ENCODE measurements around the gene ATF4.
A peak's percentile ranks its signal among the peaks of the same experiment; 100 is the strongest.
"Not testable (repeated sequence)": the region's sequence is repeated elsewhere in the genome, so short reads cannot be mapped to it uniquely, and the experiment has no call there.

The ATF4 gene

DNA sequence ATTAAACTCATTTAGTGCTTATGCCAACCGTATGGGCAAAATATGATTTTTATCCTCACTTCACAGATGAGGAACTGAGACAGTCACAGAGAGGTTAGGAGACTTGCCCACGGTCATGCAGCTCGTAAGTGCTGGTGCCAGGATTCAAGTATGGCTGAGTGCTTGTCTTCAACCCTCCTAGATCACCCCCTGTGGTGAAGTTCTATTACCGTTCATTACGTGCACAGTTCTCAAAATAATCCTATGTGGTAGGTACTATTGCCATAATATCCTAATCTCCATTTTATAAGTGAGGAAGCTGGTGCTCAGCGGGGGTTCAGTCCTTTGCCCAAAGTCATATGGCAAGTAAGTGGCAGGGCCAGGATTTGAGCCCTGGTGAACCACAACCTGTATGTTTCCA is 16.7 kb upstream of the ATF4 start:
- Histone ChIP-seq H2AFZ (ENCODE audit: low read length) (no peak overlapping the region), H3K27ac (ENCODE audit: low read depth, low read length, poor library complexity, severe bottlenecking) (peak overlapping the region; percentile 54), H3K9me3 (ENCODE audit: low read length) (no peaks in the 10 kb centered on the region), H3K4me1 (ENCODE audit: insufficient read depth, low read length, severe bottlenecking) (peaks cover 18% of the 10 kb centered on the region), H3K9ac (ENCODE audit: low read length) (peak overlapping the region; percentile 96), H3K4me2 (ENCODE audit: low read length) (peak overlapping the region; percentile 100), H3K4me3 (ENCODE audit: low read depth, low read length, poor library complexity, severe bottlenecking) (peak overlapping the region; percentile 92), H3K79me2 (ENCODE audit: insufficient read depth, low read length) (peaks cover 25% of the 10 kb centered on the region), H4K20me1 (ENCODE audit: insufficient read depth, low read length) (no peaks in the 10 kb centered on the region), H3F3A (ENCODE audit: insufficient read depth, low read length) (no peaks in the 10 kb centered on the region), H3K9me2 (ENCODE audit: low read depth, low read length) (no peaks in the 10 kb centered on the region), H3K36me3 (ENCODE audit: insufficient read depth, low read length) (peaks cover 57% of the 10 kb centered on the region), H3K27me3 (ENCODE audit: insufficient read depth, low read length) (no peaks in the 10 kb centered on the region)
- TF ChIP-seq EZH2 (IDR thresholded peaks at IDR 0.05; ENCODE audit: borderline replicate concordance, low read length): no peak
- TF ChIP-seq, protein P1, sequence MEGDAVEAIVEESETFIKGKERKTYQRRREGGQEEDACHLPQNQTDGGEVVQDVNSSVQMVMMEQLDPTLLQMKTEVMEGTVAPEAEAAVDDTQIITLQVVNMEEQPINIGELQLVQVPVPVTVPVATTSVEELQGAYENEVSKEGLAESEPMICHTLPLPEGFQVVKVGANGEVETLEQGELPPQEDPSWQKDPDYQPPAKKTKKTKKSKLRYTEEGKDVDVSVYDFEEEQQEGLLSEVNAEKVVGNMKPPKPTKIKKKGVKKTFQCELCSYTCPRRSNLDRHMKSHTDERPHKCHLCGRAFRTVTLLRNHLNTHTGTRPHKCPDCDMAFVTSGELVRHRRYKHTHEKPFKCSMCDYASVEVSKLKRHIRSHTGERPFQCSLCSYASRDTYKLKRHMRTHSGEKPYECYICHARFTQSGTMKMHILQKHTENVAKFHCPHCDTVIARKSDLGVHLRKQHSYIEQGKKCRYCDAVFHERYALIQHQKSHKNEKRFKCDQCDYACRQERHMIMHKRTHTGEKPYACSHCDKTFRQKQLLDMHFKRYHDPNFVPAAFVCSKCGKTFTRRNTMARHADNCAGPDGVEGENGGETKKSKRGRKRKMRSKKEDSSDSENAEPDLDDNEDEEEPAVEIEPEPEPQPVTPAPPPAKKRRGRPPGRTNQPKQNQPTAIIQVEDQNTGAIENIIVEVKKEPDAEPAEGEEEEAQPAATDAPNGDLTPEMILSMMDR (IDR thresholded peaks at IDR 0.05; ENCODE audit: low read length): no peak

DNA sequence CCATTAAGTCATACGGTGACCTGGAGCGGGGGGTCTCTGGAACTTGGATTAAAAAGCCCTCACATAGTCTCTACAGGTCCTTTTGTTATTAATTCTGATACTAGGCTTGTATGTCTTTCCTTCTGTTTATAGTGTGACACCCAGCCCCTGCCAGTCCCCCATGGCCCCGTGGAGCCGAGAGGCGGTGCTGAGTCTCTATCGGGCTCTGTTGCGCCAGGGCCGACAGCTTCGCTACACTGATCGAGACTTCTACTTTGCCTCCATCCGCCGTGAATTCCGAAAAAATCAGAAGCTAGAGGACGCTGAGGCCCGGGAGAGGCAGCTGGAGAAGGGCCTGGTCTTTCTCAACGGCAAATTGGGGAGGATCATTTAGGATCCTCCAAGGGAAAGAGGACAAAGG is 16.3 kb upstream of the ATF4 start:
- H3K79me2 ChIP-seq (ENCODE audit: insufficient read depth, low read length): peaks cover 29% of the 10 kb centered on the region
- no peaks in the 10 kb centered on the region for H4K20me1 ChIP-seq (ENCODE audit: insufficient read depth, low read length)
- H3K9ac ChIP-seq (ENCODE audit: low read length): peak overlapping the region; percentile 96; the same call in 1 of the 2 replicates
- H3K27me3 ChIP-seq (ENCODE audit: insufficient read depth, low read length): no peaks in the 10 kb centered on the region
- no peak overlapping the region for H2AFZ ChIP-seq (ENCODE audit: low read length)
- TF ChIP-seq, protein P1 (IDR thresholded peaks at IDR 0.05; ENCODE audit: low read length): no peak
- no peak for TF ChIP-seq EZH2 (IDR thresholded peaks at IDR 0.05; ENCODE audit: borderline replicate concordance, low read length)
- no peak overlapping the region for H3K27ac ChIP-seq (ENCODE audit: low read depth, low read length, poor library complexity, severe bottlenecking)
- no peaks in the 10 kb centered on the region for H3F3A ChIP-seq (ENCODE audit: insufficient read depth, low read length)
- peak overlapping the region; percentile 92 for H3K4me3 ChIP-seq (ENCODE audit: low read depth, low read length, poor library complexity, severe bottlenecking)
- H3K9me2 ChIP-seq (ENCODE audit: low read depth, low read length): no peaks in the 10 kb centered on the region
- H3K36me3 ChIP-seq (ENCODE audit: insufficient read depth, low read length): peaks cover 62% of the 10 kb centered on the region
- no peaks in the 10 kb centered on the region for H3K9me3 ChIP-seq (ENCODE audit: low read length)
- H3K4me1 ChIP-seq (ENCODE audit: insufficient read depth, low read length, severe bottlenecking): peaks cover 19% of the 10 kb centered on the region
- peak overlapping the region; percentile 100 for H3K4me2 ChIP-seq (ENCODE audit: low read length)

DNA sequence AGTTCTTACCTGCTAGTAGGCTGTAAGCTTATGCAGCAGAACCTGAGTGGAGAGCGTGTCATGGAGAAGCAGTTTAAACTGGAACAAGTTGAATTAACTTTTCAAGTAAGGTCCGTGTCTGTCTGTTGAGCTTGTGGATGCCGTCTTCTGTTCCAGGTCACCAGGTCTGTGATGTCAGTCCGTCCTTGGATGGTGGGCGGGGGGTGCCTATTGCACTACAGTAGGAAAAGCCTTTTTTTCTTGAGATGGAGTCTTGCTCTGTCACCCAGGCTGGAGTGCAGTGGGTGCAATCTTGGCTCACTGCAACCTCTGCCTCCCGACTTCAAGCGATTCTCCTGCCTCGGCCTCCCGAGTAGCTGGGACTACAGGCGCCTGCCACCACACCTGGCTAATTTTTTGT is 13.3 kb upstream of the ATF4 start:
- peaks cover 91% of the 10 kb centered on the region for H3K36me3 ChIP-seq (ENCODE audit: insufficient read depth, low read length)
- H3K79me2 ChIP-seq (ENCODE audit: insufficient read depth, low read length): peaks cover 33% of the 10 kb centered on the region
- H3K9ac ChIP-seq (ENCODE audit: low read length); H3K4me3 ChIP-seq (ENCODE audit: low read depth, low read length, poor library complexity, severe bottlenecking); H3K9me2 ChIP-seq (ENCODE audit: low read depth, low read length); H3K27me3 ChIP-seq (ENCODE audit: insufficient read depth, low read length); H2AFZ ChIP-seq (ENCODE audit: low read length); H3K4me2 ChIP-seq (ENCODE audit: low read length); H3K9me3 ChIP-seq (ENCODE audit: low read length); H3F3A ChIP-seq (ENCODE audit: insufficient read depth, low read length); H3K27ac ChIP-seq (ENCODE audit: low read depth, low read length, poor library complexity, severe bottlenecking); H4K20me1 ChIP-seq (ENCODE audit: insufficient read depth, low read length): not testable (repeated sequence)
- peaks cover 17% of the 10 kb centered on the region for H3K4me1 ChIP-seq (ENCODE audit: insufficient read depth, low read length, severe bottlenecking)

DNA sequence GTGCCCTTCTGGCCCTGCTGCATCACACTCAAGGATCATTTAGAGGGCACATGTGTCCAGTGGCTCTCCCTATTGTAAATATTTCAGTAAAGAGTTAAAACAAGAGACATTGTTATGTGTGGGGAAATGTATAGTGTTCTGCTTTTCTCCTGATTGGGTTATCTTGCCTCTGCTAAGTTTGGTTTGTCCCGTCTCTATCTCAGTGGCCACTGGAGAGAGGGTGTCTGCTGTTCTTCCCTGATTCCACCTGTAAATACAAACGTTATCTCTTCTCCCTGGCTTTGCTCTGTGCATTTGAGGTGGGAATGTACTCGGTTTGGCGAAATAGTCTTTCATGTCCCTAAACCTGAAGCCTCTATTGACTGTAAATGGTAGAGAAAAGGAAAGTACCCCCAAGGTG is 12.0 kb upstream of the ATF4 start:
- no peaks in the 10 kb centered on the region for H3F3A ChIP-seq (ENCODE audit: insufficient read depth, low read length)
- H3K36me3 ChIP-seq (ENCODE audit: insufficient read depth, low read length): peaks cover 96% of the 10 kb centered on the region
- H3K9me2 ChIP-seq (ENCODE audit: low read depth, low read length): no peaks in the 10 kb centered on the region
- H3K4me1 ChIP-seq (ENCODE audit: insufficient read depth, low read length, severe bottlenecking): peaks cover 11% of the 10 kb centered on the region
- no peaks in the 10 kb centered on the region for H3K27me3 ChIP-seq (ENCODE audit: insufficient read depth, low read length)
- H3K27ac ChIP-seq (ENCODE audit: low read depth, low read length, poor library complexity, severe bottlenecking): no peak overlapping the region
- H3K9me3 ChIP-seq (ENCODE audit: low read length): no peaks in the 10 kb centered on the region
- H3K9ac ChIP-seq (ENCODE audit: low read length): no peak overlapping the region
- H4K20me1 ChIP-seq (ENCODE audit: insufficient read depth, low read length): no peaks in the 10 kb centered on the region
- H3K4me3 ChIP-seq (ENCODE audit: low read depth, low read length, poor library complexity, severe bottlenecking): no peak overlapping the region
- H2AFZ ChIP-seq (ENCODE audit: low read length): no peak overlapping the region
- TF ChIP-seq EZH2 (IDR thresholded peaks at IDR 0.05; ENCODE audit: borderline replicate concordance, low read length): no peak
- TF ChIP-seq, protein P1 (IDR thresholded peaks at IDR 0.05; ENCODE audit: low read length): no peak
- H3K4me2 ChIP-seq (ENCODE audit: low read length): no peak overlapping the region
- peaks cover 24% of the 10 kb centered on the region for H3K79me2 ChIP-seq (ENCODE audit: insufficient read depth, low read length)

Data from OCI-LY1 (cell line).